RKO (cell line): ENCODE results near the gene COL16A1.
A peak's percentile ranks its signal among the peaks of the same experiment; 100 is the strongest.
"Not testable (repeated sequence)": the region's sequence is repeated elsewhere in the genome, so short reads cannot be mapped to it uniquely, and the experiment has no call there.

Experiments
- DNase-seq: peaks from one replicate; pipeline ENCODE4 v3.0.0-alpha.2; 2016; ENCODE audit warnings: low spot score

Gene COL16A1

DNA sequence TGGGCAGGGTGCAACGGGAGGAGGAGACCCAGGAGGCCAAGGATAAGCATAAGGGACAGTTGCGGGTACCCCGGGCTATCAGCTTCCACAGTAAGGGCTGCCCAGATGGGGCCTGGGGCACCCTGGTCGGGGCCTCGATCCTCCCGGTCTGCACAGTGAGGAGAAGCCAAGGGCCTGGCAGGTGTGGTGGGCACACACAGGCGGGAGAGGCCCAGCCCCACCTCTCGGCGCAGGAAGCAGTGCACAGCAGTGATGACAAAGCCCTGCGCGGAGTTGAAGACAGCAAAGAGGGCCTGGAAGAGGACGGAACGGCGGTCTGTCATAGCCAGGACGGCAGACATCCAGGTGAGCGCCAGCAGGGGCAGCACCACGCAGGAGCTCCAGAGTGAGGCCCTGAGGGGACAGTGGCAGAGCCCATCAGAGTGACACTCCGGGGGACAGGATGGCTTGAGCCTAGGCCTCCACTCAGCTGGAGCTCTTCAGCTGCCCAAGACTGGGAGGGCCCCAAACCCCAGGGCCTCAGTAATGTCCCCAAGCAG lies 29.0 kb upstream of the COL16A1 start:
- DNase-seq: no peak

GRCh38 chr1:31732343-31732742 lies 28.5 kb upstream of the COL16A1 start:
- no peak for DNase-seq

GRCh38 chr1:31731049-31731565 lies 27.3 kb upstream of the COL16A1 start:
- no peak for DNase-seq

DNA sequence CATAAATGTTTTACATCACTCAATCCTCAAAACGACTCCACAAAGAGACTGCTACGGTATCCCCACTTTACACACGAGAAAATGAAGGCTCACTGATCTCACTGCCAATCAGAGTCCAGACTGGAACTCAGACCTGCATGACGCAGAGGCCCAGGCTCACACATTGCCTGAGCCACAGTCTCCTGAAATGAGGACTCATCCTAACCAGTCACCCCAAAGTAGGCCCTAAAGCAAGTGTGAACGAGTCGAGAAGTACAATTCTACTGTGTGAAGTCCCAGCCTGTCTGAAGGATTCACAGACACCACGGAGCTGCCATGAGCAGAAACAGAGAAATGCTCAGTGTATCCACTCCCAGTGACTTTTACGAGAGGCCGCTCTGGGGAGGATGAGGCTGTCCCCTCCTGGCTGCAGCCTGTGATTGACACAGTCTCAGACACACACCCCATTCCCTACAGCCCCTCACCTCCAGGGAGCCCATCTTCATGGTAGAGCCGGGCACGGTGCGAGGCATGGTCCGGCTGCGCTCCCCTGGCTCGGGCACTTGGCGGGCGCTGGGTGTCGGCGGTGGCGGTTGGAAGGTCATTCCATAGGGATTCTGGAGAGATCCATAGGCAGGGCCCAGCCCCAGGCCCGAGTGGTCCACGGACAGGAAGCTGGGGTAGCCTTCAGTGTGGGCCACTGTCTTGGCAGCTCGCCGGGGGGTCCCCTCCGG lies 26.7 kb upstream of the COL16A1 start:
- no peak for DNase-seq

GRCh38 chr1:31727849-31728248 lies 24.0 kb upstream of the COL16A1 start:
- DNase-seq: no peak

- no peak for DNase-seq
Measured at GRCh38 chr1:31727195-31727594, 23.4 kb upstream of the COL16A1 start.

DNA sequence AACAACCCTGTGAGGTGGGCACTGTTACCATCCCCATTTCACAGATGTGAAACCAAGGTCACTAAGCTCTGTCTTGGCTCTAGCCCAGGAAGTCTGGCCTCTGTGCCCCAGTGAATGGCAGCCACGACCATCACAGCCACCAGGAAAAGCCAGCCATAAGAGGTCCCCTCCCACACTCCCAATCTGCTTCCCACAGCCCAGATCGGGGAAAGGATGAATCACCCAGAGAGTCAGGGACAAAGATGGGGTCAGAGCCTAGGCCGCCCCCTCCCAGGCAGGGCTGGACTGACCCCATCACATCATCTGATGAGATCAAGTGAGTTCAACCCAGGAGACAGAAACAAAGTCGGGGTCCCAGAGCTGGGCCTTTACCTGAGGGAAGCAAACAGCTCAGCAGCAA lies 22.9 kb upstream of the COL16A1 start:
- DNase-seq: no peak

DNA sequence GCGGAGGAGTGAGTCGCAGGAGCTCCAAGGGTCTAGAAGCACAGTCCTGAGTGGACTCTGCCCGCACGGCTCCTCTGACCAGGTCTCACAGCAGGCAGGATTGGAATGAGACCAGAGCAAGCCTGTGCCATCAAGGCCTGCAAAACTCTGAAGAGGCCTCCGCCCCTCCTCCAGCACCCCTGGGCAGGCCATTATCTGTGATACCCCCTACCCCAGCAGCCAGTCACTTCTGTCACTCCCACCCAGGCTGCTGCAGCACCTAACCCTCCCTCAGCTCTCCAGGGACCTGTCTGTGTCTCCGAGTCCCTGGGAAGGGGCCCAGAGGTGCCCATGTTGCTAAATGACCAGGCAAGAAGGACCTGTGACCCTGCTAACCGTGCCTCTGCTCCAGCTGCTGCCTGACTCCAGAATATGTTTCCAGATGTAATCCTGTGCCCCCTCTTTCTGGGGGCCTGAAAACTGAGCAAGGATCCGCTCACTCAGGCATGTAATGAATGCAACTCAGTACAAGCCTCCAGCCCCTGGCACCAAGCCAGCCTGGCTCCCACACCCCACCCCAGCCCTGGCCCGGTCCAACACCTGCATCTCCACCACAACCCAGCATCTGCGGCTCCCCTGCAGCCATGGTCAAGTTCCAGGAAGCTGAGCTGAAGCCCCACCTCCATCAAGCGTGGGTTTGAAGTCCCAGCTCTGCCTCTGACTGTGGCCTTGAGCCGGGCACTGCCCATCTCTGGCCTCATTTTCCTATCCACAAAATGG lies 22.1 kb upstream of the COL16A1 start:
- no peak for DNase-seq

GRCh38 chr1:31725134-31725533 lies 21.3 kb upstream of the COL16A1 start:
- no peak for DNase-seq

- peak; percentile 83 for DNase-seq
Measured at GRCh38 chr1:31723828-31724359, 20.1 kb upstream of the COL16A1 start.

GRCh38 chr1:31718327-31718897 lies 14.6 kb upstream of the COL16A1 start:
- DNase-seq: no peak

DNA sequence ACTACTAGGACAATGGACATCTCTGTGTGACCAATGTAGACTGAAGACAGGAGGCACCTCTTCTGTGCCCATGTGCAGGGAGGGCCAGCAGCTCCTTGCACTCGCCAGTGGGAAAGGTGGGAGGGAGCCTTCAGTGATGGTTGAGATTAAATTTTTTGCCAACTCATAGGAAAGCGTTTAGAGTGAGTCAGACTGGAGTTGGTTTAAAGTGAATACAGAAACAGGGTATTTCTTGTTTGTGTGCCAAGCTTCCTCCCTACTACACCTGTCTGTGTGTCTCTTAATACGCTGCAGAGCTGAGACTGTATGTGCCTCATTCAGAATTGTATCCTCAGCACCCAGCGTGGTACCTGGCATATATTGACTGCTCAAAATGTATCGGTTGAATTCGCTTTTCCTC lies 13.5 kb upstream of the COL16A1 start:
- no peak for DNase-seq

- no peak for DNase-seq
Measured at GRCh38 chr1:31715873-31716220, 12.0 kb upstream of the COL16A1 start.

- DNase-seq: peak; percentile 84
Measured at GRCh38 chr1:31715087-31715872, 11.5 kb upstream of the COL16A1 start.

GRCh38 chr1:31714442-31715086 lies 10.7 kb upstream of the COL16A1 start:
- no peak for DNase-seq

GRCh38 chr1:31712630-31713029 lies 8.8 kb upstream of the COL16A1 start:
- no peak for DNase-seq

DNA sequence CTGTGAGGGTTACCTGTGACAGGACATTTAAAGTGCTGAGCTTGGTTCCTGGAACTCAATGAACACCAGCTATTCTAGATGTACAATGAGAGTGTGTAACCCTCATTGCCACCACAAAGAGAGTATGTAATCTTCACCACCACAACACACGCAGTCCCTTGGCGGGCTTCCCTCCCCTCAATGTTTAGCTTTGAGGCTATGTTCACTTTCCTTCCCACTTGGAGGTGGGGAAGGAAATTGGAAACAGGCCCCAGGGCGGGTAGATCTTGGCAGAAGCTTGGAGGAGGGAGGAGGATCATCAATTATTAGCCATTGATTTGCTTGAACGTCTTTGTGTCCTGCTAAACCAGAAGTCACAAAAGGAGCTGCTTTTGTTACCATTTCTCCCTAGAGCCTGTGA lies 8.3 kb upstream of the COL16A1 start:
- DNase-seq: no peak

DNA sequence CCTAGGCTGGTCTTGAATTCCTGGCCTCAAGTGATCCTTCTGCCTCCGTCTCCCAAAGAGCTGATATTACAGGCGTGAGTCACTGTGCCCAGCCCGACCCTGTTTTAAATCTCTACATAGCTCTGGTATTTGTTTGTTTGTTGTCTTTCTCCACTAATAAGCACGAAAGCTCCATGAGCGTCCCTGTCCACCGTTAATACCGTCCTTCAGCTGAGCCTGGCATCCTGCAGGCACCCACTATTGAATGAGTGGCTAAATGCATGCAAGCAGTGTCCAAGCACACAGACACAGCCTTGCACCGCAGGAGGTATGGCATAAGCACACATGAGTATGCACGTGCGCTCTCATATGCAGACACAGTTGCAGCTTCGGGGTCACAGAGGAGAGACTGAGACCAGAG lies 4.5 kb upstream of the COL16A1 start:
- no peak for DNase-seq

GRCh38 chr1:31707711-31708110 lies 3.9 kb upstream of the COL16A1 start:
- DNase-seq: peak; percentile 67

- DNase-seq: not testable (repeated sequence)
Measured at GRCh38 chr1:31707059-31707600, 3.3 kb upstream of the COL16A1 start.
